Fibroblast of lung (primary cell): ENCODE measurements around the gene CDC42SE2. TPM values are rescaled to one million over a fixed set of nuclear protein-coding genes. Genes with fewer than 3 reads are reported as not detected.

ENCODE experiments used
- DNase-seq, 2 donors: peaks; one replicate each; pipeline versions ENCODE4 v3.0.0 to v3.0.0-alpha.2; 2010; ENCODE audit warnings: low read depth in 2 of 2
- H2AFZ ChIP-seq: 2 replicates; pipeline ENCODE4 v1.5.1; 2012; ENCODE audit warnings: low read length, control low read depth, inconsistent platforms
- H3K27ac ChIP-seq: 2 replicates; pipeline ENCODE4 v1.5.1; 2011; ENCODE audit warnings: low read length, control low read depth; ENCODE audit not compliant: insufficient read depth
- H3K27me3 ChIP-seq: 2 replicates; pipeline ENCODE4 v1.5.1; 2011; ENCODE audit warnings: mild to moderate bottlenecking, low read length; ENCODE audit not compliant: control insufficient read depth, insufficient read depth
- H3K36me3 ChIP-seq: 2 replicates; pipeline ENCODE4 v1.5.1; 2011; ENCODE audit warnings: low read length; ENCODE audit not compliant: control insufficient read depth, insufficient read depth
- H3K4me1 ChIP-seq: 2 replicates; pipeline ENCODE4 v1.5.1; 2011; ENCODE audit warnings: low read length; ENCODE audit not compliant: control insufficient read depth, insufficient read depth; ENCODE audit errors: extremely low read depth
- H3K4me2 ChIP-seq: 2 replicates; pipeline ENCODE4 v1.5.1; 2011; ENCODE audit warnings: low read length, control low read depth; ENCODE audit not compliant: insufficient read depth; ENCODE audit errors: extremely low read depth
- H3K4me3 ChIP-seq, 4 experiments: fragments of 200-600 bp in 1 of 4; sonication (generic) in 1 of 4; replicated peaks in 1 of 4; 2 replicates each; pipeline ENCODE4 v1.5.1; 2011 to 2016; ENCODE audit warnings: low read length in 4 of 4, low read depth in 3 of 4, mild to moderate bottlenecking in 3 of 4, control low read depth in 2 of 4, inconsistent platforms in 1 of 4, mixed read lengths in 1 of 4; ENCODE audit not compliant: insufficient read depth in 1 of 4; ENCODE audit errors: control extremely low read depth in 1 of 4
- H3K79me2 ChIP-seq: 2 replicates; pipeline ENCODE4 v1.5.1; 2012; ENCODE audit warnings: mild to moderate bottlenecking, low read length, inconsistent platforms; ENCODE audit not compliant: control insufficient read depth, insufficient read depth
- H3K9ac ChIP-seq: 2 replicates; pipeline ENCODE4 v1.5.1; 2011; ENCODE audit warnings: mild to moderate bottlenecking, low read length, control low read depth; ENCODE audit not compliant: insufficient read depth
- H3K9me3 ChIP-seq: 2 replicates; pipeline ENCODE4 v1.5.1; 2012; ENCODE audit warnings: low read depth, low read length; ENCODE audit not compliant: control insufficient read depth, insufficient read depth
- H4K20me1 ChIP-seq: 2 replicates; pipeline ENCODE4 v1.5.1; 2011; ENCODE audit warnings: low read length; ENCODE audit not compliant: control insufficient read depth, insufficient read depth; ENCODE audit errors: extremely low read depth
- EZH2 ChIP-seq: IDR thresholded peaks from 2 replicates; pipeline ENCODE4 v1.5.1; 2012; ENCODE audit warnings: low read length, control low read depth, mild to moderate bottlenecking; ENCODE audit errors: missing control alignments
- polyA plus RNA-seq, 2 donors: library from polyadenylated mRNA; depleted of rRNA in 1 of 2; stranded (reverse) in 1 of 2; unstranded in 1 of 2; fragments of >200 nt; gene quantifications; 2 replicates each; pipeline ENCODE4 v1.2.1, GENCODE V29; 2011 to 2012; ENCODE audit warnings: missing spikeins in 1 of 2
- total RNA-seq: library from RNA; depleted of rRNA; stranded (reverse); fragments of >200 nt; gene quantifications from 2 replicates; pipeline ENCODE4 v1.2.1, GENCODE V29; 2014
- TF ChIP-seq, protein P1 (sequence below), 2 donors: IDR thresholded peaks in 1 of 2; conservative IDR thresholded peaks in 1 of 2; 1 replicate in 1 of 2; 2 replicates in 1 of 2; pipeline ENCODE4 v1.5.1; 2011 to 2012; ENCODE audit warnings: low read length in 2 of 2, control low read depth in 1 of 2, inconsistent platforms in 1 of 2, low read depth in 1 of 2, mild to moderate bottlenecking in 1 of 2

The CDC42SE2 gene
- total and polyA plus RNA-seq, 2 donors (not counting 1 experiment from before 2014, with no cell fraction given) = 26.1 to 26.5 TPM

DNA sequence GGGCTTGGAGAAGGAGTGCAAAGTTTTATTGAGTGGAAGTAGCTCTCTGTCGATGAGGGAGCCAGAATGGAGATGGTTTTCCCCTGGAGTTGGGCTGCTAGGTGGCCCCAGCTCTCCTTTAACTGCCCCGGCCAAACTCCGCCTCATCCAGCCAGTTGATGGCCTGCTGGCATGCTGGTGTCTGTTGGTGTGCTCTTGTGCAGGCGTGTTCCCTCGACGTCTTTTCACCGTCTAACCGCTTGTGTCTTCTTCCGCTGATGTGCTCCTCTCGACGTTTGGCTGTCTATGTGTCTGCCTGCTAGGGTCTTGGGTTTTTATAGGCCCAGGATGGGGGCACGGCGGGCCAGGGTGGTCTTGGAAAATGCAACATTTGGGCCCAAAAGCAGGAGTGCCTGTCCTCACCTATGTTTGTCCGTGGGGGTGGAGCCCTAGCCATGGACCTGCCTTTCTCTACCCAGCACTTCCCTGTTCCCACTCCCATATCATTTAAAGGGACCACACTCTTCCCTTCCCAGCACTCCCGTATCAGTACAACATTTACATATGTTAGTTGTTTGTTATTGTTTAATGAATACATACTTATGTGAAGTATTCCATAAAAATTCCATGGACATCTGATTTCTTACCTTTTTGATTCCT lies 97.9 kb downstream of the CDC42SE2 start:
- no peak for DNase-seq
- H3K27ac ChIP-seq = no peak overlapping the region
- H2AFZ ChIP-seq = no peak overlapping the region
- H4K20me1 ChIP-seq = no peaks in the 10 kb centered on the region
- H3K4me2 ChIP-seq = no peak overlapping the region
- H3K4me1 ChIP-seq = peaks cover 2% of the 10 kb centered on the region
- H3K36me3 ChIP-seq = no peaks in the 10 kb centered on the region
- H3K4me3 ChIP-seq = no peak overlapping the region
- no peaks in the 10 kb centered on the region for H3K79me2 ChIP-seq
- H3K9ac ChIP-seq = no peak overlapping the region
- no peaks in the 10 kb centered on the region for H3K9me3 ChIP-seq
- TF ChIP-seq, protein P1, sequence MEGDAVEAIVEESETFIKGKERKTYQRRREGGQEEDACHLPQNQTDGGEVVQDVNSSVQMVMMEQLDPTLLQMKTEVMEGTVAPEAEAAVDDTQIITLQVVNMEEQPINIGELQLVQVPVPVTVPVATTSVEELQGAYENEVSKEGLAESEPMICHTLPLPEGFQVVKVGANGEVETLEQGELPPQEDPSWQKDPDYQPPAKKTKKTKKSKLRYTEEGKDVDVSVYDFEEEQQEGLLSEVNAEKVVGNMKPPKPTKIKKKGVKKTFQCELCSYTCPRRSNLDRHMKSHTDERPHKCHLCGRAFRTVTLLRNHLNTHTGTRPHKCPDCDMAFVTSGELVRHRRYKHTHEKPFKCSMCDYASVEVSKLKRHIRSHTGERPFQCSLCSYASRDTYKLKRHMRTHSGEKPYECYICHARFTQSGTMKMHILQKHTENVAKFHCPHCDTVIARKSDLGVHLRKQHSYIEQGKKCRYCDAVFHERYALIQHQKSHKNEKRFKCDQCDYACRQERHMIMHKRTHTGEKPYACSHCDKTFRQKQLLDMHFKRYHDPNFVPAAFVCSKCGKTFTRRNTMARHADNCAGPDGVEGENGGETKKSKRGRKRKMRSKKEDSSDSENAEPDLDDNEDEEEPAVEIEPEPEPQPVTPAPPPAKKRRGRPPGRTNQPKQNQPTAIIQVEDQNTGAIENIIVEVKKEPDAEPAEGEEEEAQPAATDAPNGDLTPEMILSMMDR (conservative IDR thresholded peaks at IDR 0.05 in 1 of 2, IDR thresholded peaks at IDR 0.05 in 1 of 2; ENCODE audit: low read depth in 1 of 2, low read length in 2 of 2) = no peak
- no peak for TF ChIP-seq EZH2
- H3K27me3 ChIP-seq = no peaks in the 10 kb centered on the region

DNA sequence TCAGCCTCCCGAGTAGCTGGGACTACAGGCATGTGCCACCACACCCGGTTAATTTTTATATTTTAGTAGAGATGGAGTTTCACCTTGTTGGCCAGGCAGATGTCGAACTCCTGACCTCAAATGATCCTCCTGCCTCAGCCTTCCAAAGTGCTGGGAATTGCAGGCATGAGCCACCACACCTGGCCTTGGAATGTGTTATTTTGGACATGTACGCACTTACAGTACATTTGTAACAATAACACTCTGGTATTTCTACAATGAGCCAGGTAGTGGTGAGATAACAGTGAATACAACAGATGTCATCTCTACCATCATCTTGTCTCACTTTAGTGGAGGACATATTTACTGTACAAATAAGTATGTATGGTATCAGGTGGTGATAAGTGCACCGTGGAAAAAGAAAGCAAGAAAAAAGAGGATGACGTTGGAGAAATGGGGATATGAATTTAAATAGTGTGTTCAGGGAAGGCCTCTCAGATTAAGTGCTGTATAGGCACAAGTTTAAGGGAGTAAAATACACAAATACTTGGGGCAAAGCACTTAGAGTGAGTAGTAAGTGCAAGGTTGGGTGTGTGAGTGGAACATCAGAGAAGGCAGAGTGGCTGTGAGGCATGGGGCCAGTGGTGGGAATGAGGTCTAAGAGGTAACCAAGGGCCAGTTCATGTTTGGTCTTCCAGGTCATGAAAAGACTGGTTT lies 100.1 kb downstream of the CDC42SE2 start:
- Histone ChIP-seq H3K9ac (no peak overlapping the region), H3K4me3 (no peak overlapping the region), H3K36me3 (no peaks in the 10 kb centered on the region), H3K79me2 (no peaks in the 10 kb centered on the region), H3K4me2 (no peak overlapping the region), H2AFZ (no peak overlapping the region), H3K27me3 (no peaks in the 10 kb centered on the region), H4K20me1 (no peaks in the 10 kb centered on the region), H3K4me1 (peaks cover 2% of the 10 kb centered on the region), H3K9me3 (no peaks in the 10 kb centered on the region), H3K27ac (no peak overlapping the region)
- DNase-seq = no peak
- TF ChIP-seq, protein P1 (conservative IDR thresholded peaks at IDR 0.05 in 1 of 2, IDR thresholded peaks at IDR 0.05 in 1 of 2; ENCODE audit: low read depth in 1 of 2, low read length in 2 of 2) = no peak
- TF ChIP-seq EZH2 = no peak

DNA sequence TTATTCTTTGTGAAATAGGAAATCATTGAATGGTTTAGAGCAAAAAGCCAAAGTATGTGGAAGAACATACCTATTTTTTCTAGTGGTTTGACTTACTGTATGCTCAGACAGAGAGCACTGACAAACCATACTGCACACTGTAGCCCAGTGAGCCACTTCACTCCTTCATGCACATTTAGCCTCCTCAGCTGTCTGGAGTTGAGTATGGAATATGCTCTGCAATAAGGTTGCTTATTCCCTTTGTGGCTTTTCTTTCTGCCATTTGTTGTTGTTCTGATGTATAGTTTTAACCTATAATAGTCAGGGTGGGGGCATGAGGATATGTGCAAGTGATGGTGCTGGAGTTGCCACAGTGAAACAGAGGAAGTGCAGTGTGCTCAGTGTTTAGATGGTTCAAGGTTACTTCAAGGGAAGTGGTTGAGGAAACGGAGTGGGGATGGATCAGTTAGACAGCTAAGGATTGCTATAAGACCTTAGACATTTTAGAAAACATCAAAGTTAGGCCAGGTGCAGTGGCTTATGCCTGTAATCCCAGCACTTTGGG lies 100.7 kb downstream of the CDC42SE2 start:
- Histone ChIP-seq H3K9me3 (no peaks in the 10 kb centered on the region), H3K4me3 (no peak overlapping the region), H3K4me2 (no peak overlapping the region), H3K4me1 (peaks cover 2% of the 10 kb centered on the region), H3K9ac (no peak overlapping the region), H3K36me3 (no peaks in the 10 kb centered on the region), H4K20me1 (no peaks in the 10 kb centered on the region), H3K27ac (no peak overlapping the region), H3K27me3 (no peaks in the 10 kb centered on the region), H2AFZ (no peak overlapping the region), H3K79me2 (no peaks in the 10 kb centered on the region)
- no peak for TF ChIP-seq EZH2
- TF ChIP-seq, protein P1 (conservative IDR thresholded peaks at IDR 0.05 in 1 of 2, IDR thresholded peaks at IDR 0.05 in 1 of 2; ENCODE audit: low read depth in 1 of 2, low read length in 2 of 2) = no peak
- no peak for DNase-seq
